ENCODE measurements around the gene CCR5AS.
"Not testable (repeated sequence)": the region's sequence is repeated elsewhere in the genome, so short reads cannot be mapped to it uniquely, and the experiment has no call there.

The CCR5AS gene

GRCh38 chr3:46414739-46415138 is 7.9 kb upstream of the CCR5AS start:
- no peak overlapping the region for H3K4me3 ChIP-seq (ENCODE audit: extremely low read depth, insufficient read depth, low read length, poor library complexity, severe bottlenecking)
- 81 to 83% methylated on average over 2 to 3 of the region's 4 CpGs for WGBS, 2 experiments (ENCODE audit: insufficient coverage in 2 of 2)
- H3K4me1 ChIP-seq (ENCODE audit: control insufficient read depth, insufficient read depth, low read length, poor library complexity, severe bottlenecking), result peaks cover 8% of the 10 kb centered on the region

GRCh38 chr3:46413951-46414350 is 7.1 kb upstream of the CCR5AS start:
- Histone ChIP-seq H3K4me1 (ENCODE audit: control insufficient read depth, insufficient read depth, low read length, poor library complexity, severe bottlenecking) (peaks cover 8% of the 10 kb centered on the region), H3K36me3 (ENCODE audit: control insufficient read depth, insufficient read depth, low read length) (no peaks in the 10 kb centered on the region), H3K9me3 (ENCODE audit: control insufficient read depth, low read length) (no peaks in the 10 kb centered on the region), H3K4me3 (ENCODE audit: extremely low read depth, insufficient read depth, low read length, poor library complexity, severe bottlenecking) (no peak overlapping the region), H3K27ac (ENCODE audit: low read depth, low read length, severe bottlenecking) (no peak overlapping the region)
- WGBS, 2 experiments (ENCODE audit: insufficient coverage in 2 of 2), result 86 to 90% methylated on average over 3 of the region's 5 CpGs

More at GRCh38 chr3:46414739-46415138, 7.9 kb upstream of the CCR5AS start:
- no peaks in the 10 kb centered on the region for H3K9me3 ChIP-seq (ENCODE audit: control insufficient read depth, low read length)
- H3K27ac ChIP-seq (ENCODE audit: low read depth, low read length, severe bottlenecking), result no peak overlapping the region
- no peaks in the 10 kb centered on the region for H3K36me3 ChIP-seq (ENCODE audit: control insufficient read depth, insufficient read depth, low read length)

DNA sequence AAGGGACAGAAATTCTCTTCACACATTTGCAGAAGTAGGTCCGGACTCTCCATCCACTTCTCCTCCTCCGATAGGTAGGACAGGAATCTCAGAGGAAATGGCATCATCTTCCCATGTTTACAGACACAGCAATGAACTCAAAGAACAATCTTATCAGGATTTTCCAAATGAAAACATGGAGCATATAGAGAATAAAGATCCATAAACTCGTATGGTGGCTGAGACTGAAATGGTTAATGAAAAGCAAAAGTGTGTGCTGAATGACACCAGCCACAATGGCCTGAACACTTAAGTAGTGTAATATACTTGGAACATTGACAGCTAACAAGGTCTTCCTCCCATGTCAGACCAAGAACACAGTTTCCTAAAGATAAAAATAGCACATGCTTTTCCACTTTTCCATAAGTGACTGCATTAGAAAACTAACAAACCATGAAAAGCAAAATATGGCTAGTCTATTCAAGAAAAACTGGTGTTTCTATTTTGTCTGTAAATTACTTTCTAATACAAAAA is 6.0 kb upstream of the CCR5AS start:
- H3K9me3 ChIP-seq (ENCODE audit: control insufficient read depth, low read length), result no peaks in the 10 kb centered on the region
- 100% methylated on average over 1 of the region's 3 CpGs; no CpG with 5 or more reads in 1 of the 2 experiments for whole genome bisulfite sequencing, 2 experiments (ENCODE audit: insufficient coverage in 2 of 2)
- no peak overlapping the region for H3K27ac ChIP-seq (ENCODE audit: low read depth, low read length, severe bottlenecking)
- no peak overlapping the region for H3K4me3 ChIP-seq (ENCODE audit: extremely low read depth, insufficient read depth, low read length, poor library complexity, severe bottlenecking)
- no peaks in the 10 kb centered on the region for H3K36me3 ChIP-seq (ENCODE audit: control insufficient read depth, insufficient read depth, low read length)
- H3K4me1 ChIP-seq (ENCODE audit: control insufficient read depth, insufficient read depth, low read length, poor library complexity, severe bottlenecking), result peaks cover 9% of the 10 kb centered on the region

GRCh38 chr3:46411271-46411670 is 4.4 kb upstream of the CCR5AS start:
- Histone ChIP-seq H3K4me1 (ENCODE audit: control insufficient read depth, insufficient read depth, low read length, poor library complexity, severe bottlenecking) (peaks cover 24% of the 10 kb centered on the region), H3K27ac (ENCODE audit: low read depth, low read length, severe bottlenecking) (no peak overlapping the region), H3K4me3 (ENCODE audit: extremely low read depth, insufficient read depth, low read length, poor library complexity, severe bottlenecking) (no peak overlapping the region), H3K36me3 (ENCODE audit: control insufficient read depth, insufficient read depth, low read length) (no peaks in the 10 kb centered on the region), H3K9me3 (ENCODE audit: control insufficient read depth, low read length) (no peaks in the 10 kb centered on the region)
- no CpG with 5 or more reads among the region's 2 CpGs for WGBS, 2 experiments (ENCODE audit: insufficient coverage in 2 of 2)

GRCh38 chr3:46410669-46411068 is 3.8 kb upstream of the CCR5AS start:
- peaks cover 24% of the 10 kb centered on the region for H3K4me1 ChIP-seq (ENCODE audit: control insufficient read depth, insufficient read depth, low read length, poor library complexity, severe bottlenecking)
- H3K9me3 ChIP-seq (ENCODE audit: control insufficient read depth, low read length), result no peaks in the 10 kb centered on the region
- no peaks in the 10 kb centered on the region for H3K36me3 ChIP-seq (ENCODE audit: control insufficient read depth, insufficient read depth, low read length)
- H3K4me3 ChIP-seq (ENCODE audit: extremely low read depth, insufficient read depth, low read length, poor library complexity, severe bottlenecking), result no peak overlapping the region
- WGBS, 2 experiments (ENCODE audit: insufficient coverage in 2 of 2), result 40% methylated on average over 1 of the region's 2 CpGs; no CpG with 5 or more reads in 1 of the 2 experiments
- no peak overlapping the region for H3K27ac ChIP-seq (ENCODE audit: low read depth, low read length, severe bottlenecking)

DNA sequence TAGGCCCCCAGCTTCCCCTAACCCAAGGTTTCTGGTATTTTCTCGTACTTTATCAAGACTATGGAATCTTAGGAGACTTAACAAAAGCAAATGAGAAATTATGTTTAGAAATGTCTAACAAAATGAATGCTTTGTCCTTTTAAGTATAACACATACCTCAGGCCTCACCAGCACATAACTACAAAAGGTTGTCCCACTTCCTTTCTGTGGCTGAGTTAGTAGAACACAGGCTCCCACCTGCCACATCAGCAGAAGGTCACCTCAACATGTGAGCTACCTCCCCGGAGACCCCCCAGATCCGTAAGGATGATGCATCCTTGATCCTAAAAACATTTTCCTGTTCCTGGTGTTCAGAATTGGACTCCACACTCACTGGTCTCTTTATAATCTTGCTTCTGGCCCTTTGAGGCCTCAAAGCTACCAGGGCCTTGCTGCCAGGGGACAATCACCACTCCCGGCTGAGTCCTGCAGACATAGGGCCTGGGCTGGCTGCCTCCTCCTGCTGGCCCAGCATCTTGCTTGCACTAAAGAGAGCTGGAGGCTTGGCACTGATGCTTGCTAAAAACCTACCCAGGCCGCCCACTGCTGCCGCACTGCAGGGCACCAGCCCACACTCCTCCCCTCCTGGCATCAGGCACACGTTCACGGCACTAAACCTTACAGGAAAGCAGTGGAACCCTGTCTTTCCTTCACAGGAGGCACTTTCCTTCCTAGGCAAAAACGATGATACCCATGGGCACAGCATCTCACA is 3.0 kb upstream of the CCR5AS start:
- Histone ChIP-seq H3K4me1 (ENCODE audit: control insufficient read depth, insufficient read depth, low read length, poor library complexity, severe bottlenecking) (peaks cover 24% of the 10 kb centered on the region), H3K4me3 (ENCODE audit: extremely low read depth, insufficient read depth, low read length, poor library complexity, severe bottlenecking) (no peak overlapping the region), H3K36me3 (ENCODE audit: control insufficient read depth, insufficient read depth, low read length) (no peaks in the 10 kb centered on the region), H3K9me3 (ENCODE audit: control insufficient read depth, low read length) (no peaks in the 10 kb centered on the region), H3K27ac (ENCODE audit: low read depth, low read length, severe bottlenecking) (no peak overlapping the region)
- WGBS, 2 experiments (ENCODE audit: insufficient coverage in 2 of 2), result 93 to 96% methylated on average over 3 to 7 of the region's 9 CpGs

GRCh38 chr3:46408853-46409252 is 2.0 kb upstream of the CCR5AS start:
- H3K9me3 ChIP-seq (ENCODE audit: control insufficient read depth, low read length), result no peaks in the 10 kb centered on the region
- WGBS, 2 experiments (ENCODE audit: insufficient coverage in 2 of 2), result 83 to 89% methylated on average over 4 to 6 of the region's 7 CpGs
- no peak overlapping the region for H3K27ac ChIP-seq (ENCODE audit: low read depth, low read length, severe bottlenecking)
- no peaks in the 10 kb centered on the region for H3K36me3 ChIP-seq (ENCODE audit: control insufficient read depth, insufficient read depth, low read length)
- H3K4me3 ChIP-seq (ENCODE audit: extremely low read depth, insufficient read depth, low read length, poor library complexity, severe bottlenecking), result no peak overlapping the region
- peaks cover 24% of the 10 kb centered on the region for H3K4me1 ChIP-seq (ENCODE audit: control insufficient read depth, insufficient read depth, low read length, poor library complexity, severe bottlenecking)

DNA sequence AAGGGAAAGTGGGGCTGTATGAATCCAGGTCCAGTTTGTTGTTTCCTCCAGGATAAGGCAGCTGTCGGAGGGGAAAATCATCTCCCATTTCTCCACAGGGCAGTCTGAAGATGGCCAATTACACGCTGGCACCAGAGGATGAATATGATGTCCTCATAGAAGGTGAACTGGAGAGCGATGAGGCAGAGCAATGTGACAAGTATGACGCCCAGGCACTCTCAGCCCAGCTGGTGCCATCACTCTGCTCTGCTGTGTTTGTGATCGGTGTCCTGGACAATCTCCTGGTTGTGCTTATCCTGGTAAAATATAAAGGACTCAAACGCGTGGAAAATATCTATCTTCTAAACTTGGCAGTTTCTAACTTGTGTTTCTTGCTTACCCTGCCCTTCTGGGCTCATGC is 1.1 kb upstream of the CCR5AS start:
- Histone ChIP-seq H3K27ac (ENCODE audit: low read depth, low read length, severe bottlenecking) (no peak overlapping the region), H3K4me3 (ENCODE audit: extremely low read depth, insufficient read depth, low read length, poor library complexity, severe bottlenecking) (no peak overlapping the region), H3K4me1 (ENCODE audit: control insufficient read depth, insufficient read depth, low read length, poor library complexity, severe bottlenecking) (peaks cover 22% of the 10 kb centered on the region), H3K36me3 (ENCODE audit: control insufficient read depth, insufficient read depth, low read length) (no peaks in the 10 kb centered on the region), H3K9me3 (ENCODE audit: control insufficient read depth, low read length) (no peaks in the 10 kb centered on the region)
- WGBS, 2 experiments (ENCODE audit: insufficient coverage in 2 of 2), result 93 to 95% methylated on average over 6 to 7 of the region's 7 CpGs

- WGBS, 2 experiments (ENCODE audit: insufficient coverage in 2 of 2), result 84 to 85% methylated on average over 3 to 4 of the region's 4 CpGs
- Histone ChIP-seq H3K9me3 (ENCODE audit: control insufficient read depth, low read length) (no peaks in the 10 kb centered on the region), H3K36me3 (ENCODE audit: control insufficient read depth, insufficient read depth, low read length) (no peaks in the 10 kb centered on the region), H3K27ac (ENCODE audit: low read depth, low read length, severe bottlenecking) (peak overlapping the region; percentile 71), H3K4me3 (ENCODE audit: extremely low read depth, insufficient read depth, low read length, poor library complexity, severe bottlenecking) (no peak overlapping the region), H3K4me1 (ENCODE audit: control insufficient read depth, insufficient read depth, low read length, poor library complexity, severe bottlenecking) (peaks cover 15% of the 10 kb centered on the region)
These were observed 451 bp downstream of the CCR5AS start for GRCh38 chr3:46406443-46406787.

DNA sequence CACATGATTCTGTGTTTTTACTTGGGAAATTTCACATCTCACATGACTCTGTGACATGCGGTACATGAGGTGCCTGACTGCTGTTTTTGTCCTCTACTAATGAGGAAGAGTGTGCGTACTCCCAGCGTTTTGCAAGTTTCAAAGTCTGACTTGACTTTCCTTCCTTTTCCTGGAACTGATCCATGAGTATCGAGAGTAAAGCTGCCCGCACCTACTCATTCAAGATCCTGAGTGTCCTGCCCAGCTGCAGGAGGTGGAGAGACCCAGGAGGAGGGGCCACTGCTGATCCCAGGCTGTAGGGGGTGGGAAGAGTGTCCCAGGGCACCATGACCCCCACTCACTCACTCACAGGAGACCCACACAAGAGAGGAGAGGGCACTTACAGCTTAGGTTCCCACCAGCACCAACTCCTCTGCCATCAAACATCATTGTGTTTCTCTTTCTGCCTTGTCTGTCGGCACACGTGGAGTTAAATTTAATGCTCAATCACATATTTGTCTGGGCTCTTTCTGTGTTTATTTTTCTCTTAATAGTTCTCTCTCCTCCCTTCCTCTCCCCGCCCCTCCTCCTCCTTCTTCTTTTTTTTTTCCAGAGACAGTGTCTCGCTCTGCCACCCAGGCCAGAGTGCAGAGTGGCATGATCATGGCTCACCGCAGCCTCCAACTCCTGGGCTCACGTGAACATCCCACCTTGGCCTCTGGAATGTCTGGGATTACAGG is 1.4 kb downstream of the CCR5AS start:
- 93 to 96% methylated on average over 7 to 8 of the region's 11 CpGs for WGBS, 2 experiments (ENCODE audit: insufficient coverage in 2 of 2)
- Histone ChIP-seq H3K36me3 (ENCODE audit: control insufficient read depth, insufficient read depth, low read length) (no peaks in the 10 kb centered on the region), H3K27ac (ENCODE audit: low read depth, low read length, severe bottlenecking) (no peak overlapping the region), H3K4me3 (ENCODE audit: extremely low read depth, insufficient read depth, low read length, poor library complexity, severe bottlenecking) (no peak overlapping the region), H3K4me1 (ENCODE audit: control insufficient read depth, insufficient read depth, low read length, poor library complexity, severe bottlenecking) (peaks cover 18% of the 10 kb centered on the region), H3K9me3 (ENCODE audit: control insufficient read depth, low read length) (no peaks in the 10 kb centered on the region)

DNA sequence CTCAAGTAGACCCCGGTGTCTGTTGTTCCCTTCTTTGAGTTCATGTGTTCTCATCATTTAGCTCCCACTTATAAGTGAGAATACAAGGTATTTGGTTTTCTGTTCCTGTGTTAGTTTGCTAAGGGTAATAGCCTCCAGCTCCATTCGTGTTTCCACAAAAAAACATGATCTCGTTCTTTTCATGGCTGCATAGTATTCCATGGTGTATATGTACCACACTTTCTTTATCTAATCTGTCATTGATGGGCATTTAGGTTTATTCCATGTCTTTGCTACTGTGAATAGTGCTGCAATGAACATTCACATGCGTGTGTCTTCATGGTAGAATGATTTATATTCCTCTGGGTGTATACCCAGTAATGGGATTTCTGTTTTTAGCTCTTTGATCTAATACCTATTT is 4.0 kb downstream of the CCR5AS start:
- H3K9me3 ChIP-seq (ENCODE audit: control insufficient read depth, low read length); H3K27ac ChIP-seq (ENCODE audit: low read depth, low read length, severe bottlenecking); H3K36me3 ChIP-seq (ENCODE audit: control insufficient read depth, insufficient read depth, low read length); H3K4me3 ChIP-seq (ENCODE audit: extremely low read depth, insufficient read depth, low read length, poor library complexity, severe bottlenecking): not testable (repeated sequence)
- 83 to 100% methylated on average over 1 of the region's 4 CpGs for WGBS, 2 experiments (ENCODE audit: insufficient coverage in 2 of 2)
- H3K4me1 ChIP-seq (ENCODE audit: control insufficient read depth, insufficient read depth, low read length, poor library complexity, severe bottlenecking), result peaks cover 30% of the 10 kb centered on the region
